B cell (primary cell): Measurements from ENCODE around the gene HK2. TPM values are rescaled to one million over a fixed set of nuclear protein-coding genes. Genes with fewer than 3 reads are reported as not detected.

Experiments
- ATAC-seq: fragments of 200-7000 bp; cut with Tn5 transposase; one replicate; pipeline ENCODE4 v1.10.0; 2021; ENCODE audit warnings: low read depth, mild to moderate bottlenecking, moderate number of reproducible peaks, moderate library complexity
- CTCF ChIA-PET: fragments of 350-600 bp; sonication (Branson Sonifier 250); formaldehyde crosslinking; loops from one replicate; lab custom pipeline; 2021; ENCODE audit warnings: antibody characterized with exemption, inconsistent platforms; lab: Charles Lee
- POLR2A ChIA-PET: fragments of 350-600 bp; sonication (Branson Sonifier 250); formaldehyde crosslinking; loops from one replicate; lab custom pipeline; 2021; ENCODE audit warnings: antibody characterized with exemption; lab: Charles Lee
- DNase-seq: peaks from one replicate; pipeline ENCODE4 v3.0.0; 2013
- H2AFZ ChIP-seq: 2 replicates; pipeline ENCODE4 v1.6.1; 2012; ENCODE audit warnings: mild to moderate bottlenecking, low read depth, low read length; ENCODE audit not compliant: insufficient read depth, poor library complexity, severe bottlenecking
- H3K27ac ChIP-seq, 2 donors: 1 replicate in 1 of 2; 2 replicates in 1 of 2; pipeline ENCODE4 v1.5.1; 2012 to 2013; ENCODE audit warnings: low read length in 2 of 2, mild to moderate bottlenecking in 2 of 2, moderate library complexity in 1 of 2
- H3K27me3 ChIP-seq, 4 experiments: fragments of 200-600 bp in 1 of 4; sonication (generic) in 1 of 4; replicated peaks in 1 of 4; 1 replicate in 2 of 4; 2 replicates in 2 of 4; pipeline versions ENCODE4 v1.6.1 to v1.7.0; 2013 to 2016; ENCODE audit warnings: low read length in 3 of 4, mild to moderate bottlenecking in 2 of 4, mixed read lengths in 1 of 4, moderate library complexity in 1 of 4; ENCODE audit not compliant: insufficient read depth in 4 of 4, control insufficient read depth in 3 of 4; ENCODE audit errors: control extremely low read depth in 1 of 4
- H3K36me3 ChIP-seq, 2 experiments: replicated peaks in 1 of 2; 1 replicate in 1 of 2; 2 replicates in 1 of 2; pipeline versions ENCODE4 v1.6.1 to v1.7.1; 2013; ENCODE audit warnings: low read length in 1 of 2; ENCODE audit not compliant: insufficient read depth in 2 of 2, control insufficient read depth in 1 of 2; ENCODE audit errors: control extremely low read depth in 1 of 2, extremely low read depth in 1 of 2
- H3K4me1 ChIP-seq, 2 donors: fragments of 200-600 bp in 1 of 2; sonication (generic) in 1 of 2; 1 replicate in 1 of 2; 2 replicates in 1 of 2; pipeline versions ENCODE4 v1.5.1 to v1.6.1; 2013 to 2017; ENCODE audit warnings: low read length in 2 of 2; ENCODE audit not compliant: control insufficient read depth in 2 of 2, insufficient read depth in 2 of 2
- H3K4me2 ChIP-seq: replicated peaks from 2 replicates; pipeline ENCODE3; 2012; ENCODE audit warnings: mild to moderate bottlenecking, low read depth, low read length; ENCODE audit not compliant: poor library complexity, severe bottlenecking
- H3K4me3 ChIP-seq, 5 experiments: fragments of 200-600 bp in 1 of 5; sonication (generic) in 1 of 5; 1 replicate in 3 of 5; 2 replicates in 2 of 5; pipeline versions ENCODE4 v1.5.1 to v1.7.0; 2011 to 2016; ENCODE audit warnings: low read length in 4 of 5, mild to moderate bottlenecking in 4 of 5, low read depth in 2 of 5, control low read depth in 1 of 5, moderate library complexity in 1 of 5; ENCODE audit not compliant: insufficient read depth in 1 of 5; ENCODE audit errors: control extremely low read depth in 1 of 5, extremely low read depth in 1 of 5
- H3K79me2 ChIP-seq: fragments of 200-600 bp; sonication (generic); one replicate; pipeline ENCODE4 v1.6.0; 2016; ENCODE audit warnings: low read length; ENCODE audit not compliant: control insufficient read depth, insufficient read depth
- H3K9ac ChIP-seq: fragments of 200-600 bp; sonication (generic); 2 replicates; pipeline ENCODE4 v1.6.1; 2017; ENCODE audit warnings: mild to moderate bottlenecking, low read length, moderate library complexity
- H3K9me3 ChIP-seq, 3 donors: one replicate each; pipeline versions ENCODE4 v1.6.1 to v1.7.1; 2013; ENCODE audit warnings: low read length in 2 of 3; ENCODE audit not compliant: control insufficient read depth in 2 of 3, insufficient read depth in 1 of 3; ENCODE audit errors: control extremely low read depth in 1 of 3
- H4K20me1 ChIP-seq: 2 replicates; pipeline ENCODE4 v1.6.0; 2012; ENCODE audit warnings: mild to moderate bottlenecking, low read length; ENCODE audit not compliant: insufficient read depth, control insufficient read depth, poor library complexity, severe bottlenecking
- H3K27ac Mint-ChIP-seq: one replicate; pipeline ENCODE4 v1.8.0; 2021; ENCODE audit warnings: mixed read lengths
- H3K27me3 Mint-ChIP-seq: one replicate; pipeline ENCODE4 v1.8.0; 2021; ENCODE audit warnings: mixed read lengths
- H3K4me1 Mint-ChIP-seq: one replicate; pipeline ENCODE4 v1.8.0; 2021; ENCODE audit warnings: mixed read lengths
- H3K4me3 Mint-ChIP-seq: one replicate; pipeline ENCODE4 v1.8.0; 2021; ENCODE audit warnings: mixed read lengths
- H3K9me3 Mint-ChIP-seq: one replicate; pipeline ENCODE4 v1.8.0; 2022; ENCODE audit warnings: mixed read lengths; ENCODE audit not compliant: insufficient read depth
- EZH2 ChIP-seq: IDR thresholded peaks from 2 replicates; pipeline ENCODE4 v1.6.1; 2012; ENCODE audit warnings: borderline replicate concordance, low read depth, mild to moderate bottlenecking, moderate library complexity, low read length; ENCODE audit not compliant: insufficient read depth, poor library complexity, severe bottlenecking
- WGBS: methylation state at CpG from one replicate; pipeline ENCODE4 v1.1.5; 2013; ENCODE audit warnings: missing lambda C conversion rate; ENCODE audit not compliant: insufficient coverage; 5-methylcytosine and 5-hydroxymethylcytosine counted together
- intact Hi-C: fragments of 100-400 bp; cut with micrococcal nuclease; formaldehyde crosslinking; loops from one replicate; pipeline ENCODE4 v1.10.0; 2022
- polyA plus RNA-seq: library from polyadenylated mRNA; depleted of rRNA; stranded (reverse); fragments of >200 nt; gene quantifications from 2 replicates; pipeline ENCODE4 v1.2.3, GENCODE V29; 2012
- total RNA-seq, 2 donors: library from RNA; stranded (reverse); fragments of 120-200 nt in 1 of 2; gene quantifications; 1 replicate in 1 of 2; 2 replicates in 1 of 2; pipeline versions ENCODE4 v1.2.3 to v1.2.4, GENCODE V29; 2013 to 2022
- TF ChIP-seq, protein P1 (sequence below): fragments of 200-600 bp; IDR thresholded peaks from one replicate; pipeline ENCODE4 v1.8.0; 2022; ENCODE audit warnings: antibody characterized with exemption, mild to moderate bottlenecking

HK2 gene
- total and polyA plus RNA-seq, 2 donors (not counting 1 experiment from before 2014, with no cell fraction given) = 5.0 to 5.7 TPM

DNA sequence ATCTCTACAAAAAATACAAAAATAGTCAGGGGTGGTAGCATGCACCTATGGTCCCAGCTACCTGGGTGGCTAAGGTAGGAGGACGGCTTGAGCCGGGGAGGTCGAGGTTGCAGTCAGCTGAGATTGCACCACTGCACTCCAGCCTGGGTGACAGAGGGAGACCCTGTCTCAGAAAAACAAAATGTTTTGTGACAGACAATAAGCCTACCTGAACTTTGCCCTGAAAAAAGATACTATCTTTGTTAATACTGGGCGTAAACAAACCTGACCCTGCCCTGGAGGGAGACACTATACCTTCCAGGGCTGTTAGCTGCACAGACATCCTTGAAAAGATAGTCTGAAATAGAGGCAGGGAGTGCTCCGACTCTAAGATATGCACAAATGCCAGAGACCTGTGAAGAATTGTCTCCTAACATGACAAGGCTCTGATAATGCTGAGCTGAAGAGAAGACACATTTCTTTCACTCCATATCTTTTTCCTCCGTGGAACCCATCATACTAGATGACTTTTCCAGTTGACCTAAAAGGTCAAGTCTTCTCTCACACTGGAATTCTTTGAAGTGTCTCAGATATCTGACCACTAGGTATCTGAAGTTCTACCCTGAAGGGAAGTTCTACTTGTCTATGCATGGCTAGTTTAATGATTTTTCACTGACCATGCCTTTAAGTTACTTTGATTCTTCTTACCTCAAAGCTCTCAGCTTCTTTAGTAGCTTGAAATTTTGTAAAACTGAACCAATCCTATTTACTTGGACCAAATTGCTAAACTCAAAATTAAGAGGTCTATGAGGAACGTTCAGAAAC, 20.9 kb upstream of the HK2 start:
- H3K27ac ChIP-seq = no peak overlapping the region
- ChIA-PET POLR2A (no interaction called here), CTCF (interaction anchor here (0.9 kb wide), 1 partner anchor 98 kb away, joined by 4 read pairs; no protein-coding TSS in a partner anchor)
- H3K4me3 ChIP-seq = no peak overlapping the region
- Mint-ChIP-seq H3K27ac (no peak overlapping the region), H3K27me3 (peaks cover 19% of the 10 kb centered on the region), H3K9me3 (no peaks in the 10 kb centered on the region), H3K4me3 (no peak overlapping the region), H3K4me1 (peaks cover 20% of the 10 kb centered on the region)
- no peak overlapping the region for H3K4me2 ChIP-seq
- H3K27me3 ChIP-seq = no peaks in the 10 kb centered on the region
- ATAC-seq (no peak), DNase-seq (no peak)
- H3K9ac ChIP-seq = no peak overlapping the region
- no peaks in the 10 kb centered on the region for H3K79me2 ChIP-seq
- intact Hi-C loops = no loop called here
- peaks cover 19 to 21% of the 10 kb centered on the region in 2 donors for H3K4me1 ChIP-seq
- TF ChIP-seq EZH2 = no peak
- TF ChIP-seq, protein P1, sequence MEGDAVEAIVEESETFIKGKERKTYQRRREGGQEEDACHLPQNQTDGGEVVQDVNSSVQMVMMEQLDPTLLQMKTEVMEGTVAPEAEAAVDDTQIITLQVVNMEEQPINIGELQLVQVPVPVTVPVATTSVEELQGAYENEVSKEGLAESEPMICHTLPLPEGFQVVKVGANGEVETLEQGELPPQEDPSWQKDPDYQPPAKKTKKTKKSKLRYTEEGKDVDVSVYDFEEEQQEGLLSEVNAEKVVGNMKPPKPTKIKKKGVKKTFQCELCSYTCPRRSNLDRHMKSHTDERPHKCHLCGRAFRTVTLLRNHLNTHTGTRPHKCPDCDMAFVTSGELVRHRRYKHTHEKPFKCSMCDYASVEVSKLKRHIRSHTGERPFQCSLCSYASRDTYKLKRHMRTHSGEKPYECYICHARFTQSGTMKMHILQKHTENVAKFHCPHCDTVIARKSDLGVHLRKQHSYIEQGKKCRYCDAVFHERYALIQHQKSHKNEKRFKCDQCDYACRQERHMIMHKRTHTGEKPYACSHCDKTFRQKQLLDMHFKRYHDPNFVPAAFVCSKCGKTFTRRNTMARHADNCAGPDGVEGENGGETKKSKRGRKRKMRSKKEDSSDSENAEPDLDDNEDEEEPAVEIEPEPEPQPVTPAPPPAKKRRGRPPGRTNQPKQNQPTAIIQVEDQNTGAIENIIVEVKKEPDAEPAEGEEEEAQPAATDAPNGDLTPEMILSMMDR = no peak
- no peaks in the 10 kb centered on the region for H3K9me3 ChIP-seq
- no peak overlapping the region for H2AFZ ChIP-seq
- H4K20me1 ChIP-seq = no peaks in the 10 kb centered on the region
- 100% methylated on average over 4 of the region's 7 CpGs for WGBS
- no peaks in the 10 kb centered on the region for H3K36me3 ChIP-seq

DNA sequence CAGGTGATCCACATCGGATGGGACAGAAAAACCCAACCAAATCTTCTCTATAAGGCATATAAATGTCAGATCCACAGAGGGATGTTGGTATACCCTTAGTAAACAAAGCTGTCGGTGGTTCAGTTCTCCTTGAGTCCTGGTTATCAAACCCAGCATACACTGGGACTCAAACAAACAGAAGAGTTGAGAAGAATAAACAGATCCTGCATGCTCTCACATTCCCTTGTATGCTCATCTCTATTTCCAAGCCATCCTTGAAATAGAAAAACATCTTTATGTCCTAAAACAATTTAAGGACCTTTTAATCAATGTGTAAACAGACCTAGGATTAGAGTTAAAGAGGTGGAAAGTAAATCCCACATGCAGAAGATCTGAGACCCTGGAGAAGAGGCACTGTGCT, 19.8 kb upstream of the HK2 start:
- POLR2A ChIA-PET = no interaction called here
- TF ChIP-seq, protein P1 = no peak
- TF ChIP-seq EZH2 = no peak
- H3K9me3 Mint-ChIP-seq = no peaks in the 10 kb centered on the region
- H3K79me2 ChIP-seq = no peaks in the 10 kb centered on the region
- 88% methylated on average over 1 of the region's 2 CpGs for WGBS
- H4K20me1 ChIP-seq = no peaks in the 10 kb centered on the region
- H3K9ac ChIP-seq = no peak overlapping the region
- intact Hi-C loops = no loop called here
- H2AFZ ChIP-seq = no peak overlapping the region
- no peak overlapping the region for H3K4me2 ChIP-seq
- H3K4me1 ChIP-seq = peaks cover 19 to 21% of the 10 kb centered on the region in 2 donors
- H3K27me3 Mint-ChIP-seq = peaks cover 15% of the 10 kb centered on the region
- H3K9me3 ChIP-seq = no peaks in the 10 kb centered on the region
- H3K27ac Mint-ChIP-seq = no peak overlapping the region
- ATAC-seq (no peak), DNase-seq (no peak)
- no peaks in the 10 kb centered on the region for H3K27me3 ChIP-seq
- H3K4me3 ChIP-seq = no peak overlapping the region
- H3K27ac ChIP-seq = no peak overlapping the region
- CTCF ChIA-PET = interaction anchor here (1.1 kb wide), 1 partner anchor 23 kb away, joined by 3 read pairs; no protein-coding TSS in a partner anchor
- H3K4me3 Mint-ChIP-seq = no peak overlapping the region
- no peaks in the 10 kb centered on the region for H3K36me3 ChIP-seq
- H3K4me1 Mint-ChIP-seq = peaks cover 20% of the 10 kb centered on the region
